HK-2 (cell line): ENCODE data around the gene SCAMP1.
"Not testable (repeated sequence)": the region's sequence is repeated elsewhere in the genome, so short reads cannot be mapped to it uniquely, and the experiment has no call there.

Experiments used
- DNase-seq: peaks from one replicate; pipeline ENCODE4 v3.0.0-alpha.2; 2018; ENCODE audit not compliant: unreplicated experiment

Gene SCAMP1

DNA sequence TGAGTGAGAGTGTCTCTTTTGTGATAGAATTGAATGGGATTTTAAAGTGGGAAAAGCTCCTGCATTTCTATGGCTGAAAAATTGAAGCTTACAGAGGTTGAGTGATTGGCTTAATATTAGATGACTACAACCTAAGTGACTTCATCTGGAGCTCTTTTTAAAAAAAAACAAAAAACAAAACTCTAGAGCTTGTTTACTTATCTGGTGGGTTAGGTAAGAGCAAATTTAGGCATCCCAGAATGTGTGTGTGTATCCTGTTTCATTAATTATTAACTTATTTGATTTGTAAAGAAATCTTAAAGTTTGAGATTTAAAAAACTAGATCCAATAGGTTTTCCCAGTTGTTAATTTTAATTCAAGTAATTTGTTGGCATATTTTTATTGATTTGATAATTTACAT, 60.1 kb downstream of the SCAMP1 start:
- DNase-seq, result no peak

- no peak for DNase-seq
Observed at GRCh38 chr5:78424665-78425064, 64.2 kb downstream of the SCAMP1 start.

DNA sequence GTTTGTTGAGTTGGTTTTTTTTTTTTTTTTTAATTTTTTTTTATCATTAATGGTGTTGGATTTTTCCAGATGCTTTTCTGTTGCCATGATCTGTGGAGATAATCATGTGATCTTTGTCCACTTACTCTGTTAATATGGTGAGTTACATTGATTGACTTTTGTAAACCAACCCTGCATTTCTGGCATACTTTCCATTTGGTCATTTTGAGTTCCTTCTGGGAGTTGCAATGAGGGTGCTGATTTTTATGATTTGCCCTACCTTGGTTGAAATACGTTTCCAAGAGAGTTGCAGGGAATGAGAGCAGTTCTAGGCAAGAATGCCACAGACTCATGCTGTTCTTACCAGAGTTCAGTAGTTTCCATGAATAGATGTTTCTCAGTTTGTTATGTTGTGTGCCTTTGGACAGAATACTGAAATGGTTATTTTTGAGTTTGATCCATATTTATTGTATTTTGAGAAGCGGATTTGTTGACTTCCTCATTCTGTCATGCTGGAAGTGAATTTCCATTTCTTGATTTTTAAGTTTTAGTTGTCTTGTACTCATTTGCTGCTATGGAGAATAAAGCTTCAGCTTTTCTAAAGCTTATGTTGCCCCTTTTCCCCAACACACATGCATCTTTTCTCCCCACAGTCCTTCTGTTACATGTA, 69.0 kb downstream of the SCAMP1 start:
- no peak for DNase-seq

GRCh38 chr5:78430866-78431265, 70.4 kb downstream of the SCAMP1 start:
- DNase-seq, result no peak

DNA sequence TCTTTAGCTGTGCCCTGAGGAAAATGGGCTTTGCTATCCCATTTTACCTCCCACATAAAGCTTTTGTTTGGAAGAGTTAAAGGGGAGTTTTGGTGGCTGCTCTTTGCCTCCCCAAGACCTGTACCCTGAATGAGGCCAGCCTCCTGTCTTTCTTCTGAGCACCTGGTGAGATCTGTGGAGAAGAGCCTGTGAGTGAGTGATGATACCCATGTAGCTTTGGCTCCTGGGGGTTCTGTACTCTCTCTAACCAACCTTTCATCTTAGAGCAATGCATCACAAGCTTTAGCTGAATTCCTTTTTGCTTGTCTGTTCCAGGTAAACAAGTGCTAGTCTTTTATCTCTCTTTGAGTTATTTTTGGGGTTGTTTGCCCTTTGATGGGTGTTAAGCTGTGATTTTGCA, 73.6 kb downstream of the SCAMP1 start:
- DNase-seq, result no peak

DNA sequence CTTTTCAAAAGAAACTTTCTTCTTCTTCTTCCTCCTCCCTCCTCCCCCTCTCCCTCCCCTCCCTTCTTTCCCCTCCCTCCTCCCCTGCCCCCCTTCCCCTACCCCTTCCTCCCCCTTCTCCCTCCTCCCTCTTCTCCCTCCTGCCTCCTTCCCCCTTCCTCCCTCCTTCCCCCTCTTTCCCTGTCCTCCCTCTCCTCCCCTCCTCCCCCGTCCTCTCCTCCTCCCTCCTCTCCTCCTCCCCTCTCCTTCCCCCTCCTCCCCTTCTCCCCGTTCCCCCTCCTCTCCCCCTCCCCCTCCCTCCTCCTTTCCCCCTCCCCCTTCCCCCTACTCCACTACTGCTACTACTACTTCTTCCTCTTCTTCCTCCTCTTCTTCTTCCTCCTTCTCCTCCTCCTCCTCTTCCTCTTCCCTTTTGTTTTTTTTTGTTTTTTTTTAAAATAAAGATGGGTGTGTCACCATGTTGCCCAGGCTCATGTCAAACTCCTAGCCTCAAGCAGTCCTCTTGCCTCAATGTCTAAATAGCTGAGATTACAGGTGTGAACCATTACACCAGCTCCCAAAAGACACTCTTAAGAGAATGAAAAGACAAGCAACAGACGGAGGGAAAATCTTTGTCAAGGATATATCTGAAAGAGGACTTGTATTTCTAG, 87.5 kb downstream of the SCAMP1 start:
- no peak for DNase-seq

- DNase-seq, result no peak
Observed at GRCh38 chr5:78449103-78449502, 88.7 kb downstream of the SCAMP1 start.

DNA sequence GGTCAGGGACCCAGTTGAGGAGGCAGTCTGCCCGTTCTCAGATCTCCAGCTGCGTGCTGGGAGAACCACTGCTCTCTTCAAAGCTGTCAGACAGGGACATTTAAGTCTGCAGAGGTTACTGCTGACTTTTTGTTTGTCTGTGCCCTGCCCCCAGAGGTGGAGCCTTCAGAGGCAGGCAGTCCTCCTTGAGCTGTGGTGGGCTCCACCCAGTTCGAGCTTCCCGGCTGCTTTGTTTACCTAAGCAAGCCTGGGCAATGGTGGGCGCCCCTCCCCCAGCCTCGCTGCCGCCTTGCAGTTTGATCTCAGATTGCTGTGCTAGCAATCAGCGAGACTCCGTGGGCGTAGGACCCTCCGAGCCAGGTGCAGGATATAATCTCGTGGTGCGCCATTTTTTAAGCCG, 97.1 kb downstream of the SCAMP1 start:
- DNase-seq, result not testable (repeated sequence)

GRCh38 chr5:78458843-78459242, 98.4 kb downstream of the SCAMP1 start:
- no peak for DNase-seq

DNA sequence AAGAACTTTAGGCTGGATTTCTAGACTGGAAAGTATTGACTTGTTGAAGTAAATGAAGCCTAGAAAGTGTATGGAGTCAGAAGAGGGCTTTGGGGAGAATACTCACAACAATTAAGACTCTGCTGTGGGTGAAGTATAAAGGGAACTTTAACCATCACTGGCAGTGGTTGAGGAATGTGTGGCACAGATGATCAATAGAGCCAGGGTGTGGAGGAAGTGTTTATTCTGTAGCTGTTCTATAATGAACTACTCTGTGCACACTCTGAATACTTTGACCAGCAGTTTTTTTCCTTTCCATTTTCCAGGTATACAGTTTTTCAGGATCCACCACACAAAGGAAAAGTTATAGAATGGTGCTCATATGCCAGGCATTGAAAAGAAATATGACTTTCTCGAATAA, 106.7 kb downstream of the SCAMP1 start:
- DNase-seq, result no peak

DNA sequence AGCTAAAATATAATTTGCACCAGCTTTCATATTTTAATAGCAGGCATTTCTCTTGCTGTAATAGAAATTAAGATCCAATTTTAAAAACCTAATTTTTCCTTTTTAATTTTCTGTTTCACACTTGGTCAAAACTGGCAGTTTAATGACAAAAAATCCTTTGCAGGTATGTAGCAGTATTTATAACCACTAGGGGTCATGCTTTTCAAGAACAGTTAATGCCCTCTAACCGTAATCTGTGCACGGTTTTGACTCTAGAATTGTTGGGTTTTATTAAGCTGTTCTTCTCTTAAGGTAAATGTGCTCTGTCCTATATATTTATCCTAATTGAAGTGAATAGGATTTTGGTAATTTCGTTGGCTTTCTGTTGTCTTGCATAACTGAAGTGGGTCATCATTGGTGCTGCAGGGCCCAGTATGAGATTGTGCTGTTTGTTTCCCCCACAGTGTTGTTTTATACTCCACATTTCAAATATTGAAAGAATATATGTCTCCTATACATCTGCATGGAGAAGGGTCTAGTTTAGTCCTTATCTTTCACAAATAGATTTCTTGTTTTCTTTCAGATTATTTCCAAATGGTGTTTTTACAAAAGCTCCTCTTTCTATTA, 107.4 kb downstream of the SCAMP1 start:
- no peak for DNase-seq

- DNase-seq, result no peak
Observed at GRCh38 chr5:78471896-78472295, 111.5 kb downstream of the SCAMP1 start.

DNA sequence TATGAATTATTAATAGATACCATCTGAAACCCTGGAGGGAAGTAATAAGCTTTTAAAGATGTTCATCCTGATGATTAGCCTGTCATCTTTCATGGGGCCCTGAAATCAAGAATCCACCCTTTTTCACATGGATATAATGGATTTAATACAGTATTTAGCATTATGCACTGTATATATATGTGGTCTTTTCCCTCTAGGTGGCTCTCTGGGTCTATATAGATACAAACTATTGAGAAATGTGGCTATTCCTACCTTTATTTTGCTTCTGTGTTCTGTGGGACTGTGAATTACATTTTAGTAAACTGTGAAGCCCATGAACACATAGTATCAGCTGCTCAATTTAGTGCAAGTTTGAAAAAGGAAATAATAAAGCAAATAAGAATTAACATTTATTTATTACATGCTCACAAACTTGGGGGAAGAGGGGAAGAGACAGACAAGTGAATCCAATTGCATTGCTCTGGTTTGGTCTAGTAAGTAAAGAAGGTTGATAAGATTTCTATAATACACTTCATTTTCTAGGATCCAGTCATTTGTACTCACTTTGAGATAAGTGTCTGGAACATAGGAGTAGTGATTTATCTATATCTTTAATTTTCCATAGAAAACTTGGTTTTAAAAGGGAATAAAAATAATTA, 112.2 kb downstream of the SCAMP1 start:
- no peak for DNase-seq

DNA sequence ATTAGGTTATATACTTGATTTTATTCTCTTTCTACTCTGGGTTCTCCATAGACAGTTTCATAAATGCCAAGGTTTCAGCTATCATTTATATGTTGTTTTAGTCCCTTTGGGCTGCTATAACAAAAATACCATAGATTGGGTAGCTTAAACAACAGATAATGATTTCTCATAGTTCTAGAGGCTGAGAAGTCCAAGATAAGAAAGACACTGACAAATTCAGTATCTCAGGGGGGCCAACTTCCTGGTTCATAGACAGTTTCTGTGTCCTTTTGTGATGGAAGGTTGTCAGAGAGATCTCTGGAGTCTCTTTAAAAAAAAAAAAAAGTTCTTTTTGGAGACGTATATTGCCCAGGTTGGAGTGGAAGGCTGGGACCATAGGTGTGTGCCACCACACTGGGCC, 113.3 kb downstream of the SCAMP1 start:
- DNase-seq, result no peak

DNA sequence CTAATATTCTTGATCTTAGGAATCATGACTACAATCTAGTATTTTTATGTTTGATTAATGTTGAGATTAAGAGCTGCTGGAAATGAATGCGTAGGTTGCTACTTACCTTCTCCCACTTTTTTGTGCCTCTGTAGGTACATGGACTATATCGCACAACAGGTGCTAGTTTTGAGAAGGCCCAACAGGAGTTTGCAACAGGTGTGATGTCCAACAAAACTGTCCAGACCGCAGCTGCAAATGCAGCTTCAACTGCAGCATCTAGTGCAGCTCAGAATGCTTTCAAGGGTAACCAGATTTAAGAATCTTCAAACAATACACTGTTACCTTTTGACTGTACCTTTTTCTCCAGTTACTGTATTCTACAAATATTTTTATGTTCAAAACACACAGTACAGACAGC, 115.0 kb downstream of the SCAMP1 start:
- no peak for DNase-seq

- no peak for DNase-seq
Observed at GRCh38 chr5:78476795-78477194, 116.4 kb downstream of the SCAMP1 start.

DNA sequence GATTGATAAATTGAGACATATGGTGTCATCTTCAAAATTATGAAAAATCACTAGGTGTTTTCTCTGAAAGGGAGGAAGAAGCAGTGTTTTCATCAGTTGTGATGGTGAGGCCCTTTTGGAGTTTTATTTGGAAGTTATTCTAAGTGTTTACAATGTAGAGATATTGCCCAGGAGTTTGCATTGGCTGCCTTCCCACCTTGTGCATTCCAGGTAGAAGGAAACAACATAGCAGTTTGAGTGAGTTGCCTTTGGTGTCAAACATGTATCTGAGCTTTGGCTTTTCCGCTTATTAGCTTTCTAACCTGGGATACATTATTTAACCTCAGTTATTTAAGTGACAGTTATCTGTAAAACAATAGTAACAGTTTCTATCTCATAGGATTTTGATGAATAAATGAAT, 122.5 kb downstream of the SCAMP1 start:
- DNase-seq, result no peak

- DNase-seq, result no peak
Observed at GRCh38 chr5:78483809-78484521, 123.5 kb downstream of the SCAMP1 start.

DNA sequence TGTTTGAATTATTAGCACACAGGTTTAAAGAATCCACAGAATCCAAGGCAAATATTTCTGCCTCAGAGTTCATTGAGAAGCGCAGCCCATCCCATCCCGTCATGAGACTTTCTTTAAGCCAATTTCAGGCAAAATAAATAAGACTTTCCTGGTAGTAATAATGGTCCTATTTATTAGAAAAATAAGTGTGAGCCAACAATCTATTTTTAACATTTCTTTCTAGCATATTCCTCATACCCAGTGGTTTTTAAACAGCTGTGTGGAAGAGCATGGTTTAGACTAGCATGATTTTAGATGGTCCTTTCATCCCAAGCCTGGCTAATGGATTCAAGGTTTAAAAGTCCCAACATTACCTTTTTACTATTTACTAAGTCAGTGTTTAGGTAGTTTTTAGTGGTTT, 125.8 kb downstream of the SCAMP1 start:
- DNase-seq, result no peak

DNA sequence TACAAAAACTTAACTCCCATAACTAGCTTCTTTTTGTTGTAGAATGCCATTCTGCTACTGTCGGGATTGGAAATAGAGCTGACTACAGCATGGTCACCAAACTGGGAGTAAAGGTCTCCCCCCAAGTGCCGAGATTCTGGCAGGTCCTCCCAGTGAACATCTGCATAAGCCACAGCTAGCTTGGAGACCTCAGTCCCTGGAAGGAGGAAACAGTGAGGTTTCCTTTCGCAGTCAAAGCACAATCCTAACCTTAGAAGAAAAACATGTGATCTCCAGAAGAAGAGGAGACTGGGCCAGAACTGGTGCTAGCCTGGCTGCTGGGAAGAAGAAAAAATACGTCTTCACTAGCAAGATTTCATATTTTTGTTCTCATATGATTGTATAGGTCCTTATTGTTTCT, 127.4 kb downstream of the SCAMP1 start:
- no peak for DNase-seq

DNA sequence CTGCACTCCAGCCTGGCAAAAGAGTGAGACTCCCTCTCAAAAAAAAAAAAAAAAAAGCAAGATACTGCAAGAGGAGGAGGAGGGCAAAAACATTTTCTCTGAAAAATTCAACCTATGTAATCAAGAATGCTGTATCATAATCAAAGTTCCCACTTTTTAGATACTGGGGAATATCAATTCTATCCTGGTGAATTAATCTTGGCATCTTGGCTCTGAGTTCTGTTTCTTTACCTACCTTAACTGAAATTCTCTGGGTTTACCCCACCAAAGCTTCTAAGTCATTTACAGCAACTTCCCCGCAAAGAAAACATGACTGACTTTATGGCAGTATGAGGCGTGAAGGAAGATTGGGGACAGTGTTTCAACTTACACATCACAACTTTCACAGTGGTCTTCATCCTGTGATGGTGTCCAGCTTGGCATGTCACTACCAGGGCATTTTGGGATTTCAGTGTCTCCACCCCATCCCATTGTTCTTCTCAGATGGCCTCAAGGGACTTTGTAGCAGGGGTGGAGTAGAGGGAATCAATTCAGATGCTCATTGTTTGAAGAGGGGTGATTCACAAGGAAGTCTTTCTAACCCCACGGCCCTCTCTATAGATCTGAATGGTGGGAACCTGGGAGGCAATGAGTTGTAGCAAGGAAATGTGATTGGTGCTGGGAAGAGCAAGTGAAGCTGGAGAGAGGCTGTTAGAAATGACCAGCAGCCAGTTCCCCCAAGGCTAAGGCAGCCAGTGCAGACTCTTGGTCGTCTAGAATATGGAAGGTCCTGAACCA, 130.5 kb downstream of the SCAMP1 start:
- DNase-seq, result no peak

GRCh38 chr5:78492224-78492623, 131.8 kb downstream of the SCAMP1 start:
- DNase-seq, result no peak
